Activated naive CD4-positive, alpha-beta T cell treated with anti-CD3 and anti-CD28 coated beads, Interleukin-2, amount 50 U/mL, for 16 hours (primary cell): ENCODE results near the gene KASH5.
"Not testable (repeated sequence)": the region's sequence is repeated elsewhere in the genome, so short reads cannot be mapped to it uniquely, and the experiment has no call there.

ENCODE experiments used
- DNase-seq: peaks from one replicate; pipeline ENCODE4 v3.0.0-alpha.2; 2020

KASH5 gene

GRCh38 chr19:49439836-49440235 is 51.8 kb downstream of the KASH5 start:
- no peak for DNase-seq

- DNase-seq: no peak
Observed at GRCh38 chr19:49440439-49441209, 52.6 kb downstream of the KASH5 start.

- DNase-seq: peak; percentile 52
Observed at GRCh38 chr19:49441210-49441959, 53.3 kb downstream of the KASH5 start, which contains the start of gene SLC17A7. SLC17A7 (minus strand) TSS chr19:49441527; CDS start chr19:49441379, 148 bp downstream.

- no peak for DNase-seq
Observed at GRCh38 chr19:49441960-49442350, 53.9 kb downstream of the KASH5 start.

GRCh38 chr19:49442354-49442753 is 54.3 kb downstream of the KASH5 start:
- DNase-seq: no peak

- peak; percentile 52 for DNase-seq
Observed at GRCh38 chr19:49442771-49443365, 54.8 kb downstream of the KASH5 start.

- peak; percentile 93 for DNase-seq
Observed at GRCh38 chr19:49443366-49444099, 55.5 kb downstream of the KASH5 start.

GRCh38 chr19:49444100-49444700 is 56.2 kb downstream of the KASH5 start:
- not testable (repeated sequence) for DNase-seq

- no peak for DNase-seq
Observed at GRCh38 chr19:49445997-49446396, 57.9 kb downstream of the KASH5 start.

- no peak for DNase-seq
Observed at GRCh38 chr19:49447485-49448431, 59.7 kb downstream of the KASH5 start.

- DNase-seq: no peak
Observed at GRCh38 chr19:49448432-49448786, 60.4 kb downstream of the KASH5 start.

GRCh38 chr19:49450405-49450804 is 62.4 kb downstream of the KASH5 start:
- no peak for DNase-seq

GRCh38 chr19:49451430-49452181 is 63.6 kb downstream of the KASH5 start, which contains the start of gene PIH1D1:
PIH1D1 (minus strand) TSS chr19:49451814; CDS start chr19:49451574, 240 bp downstream.
- peak; percentile 93 for DNase-seq

GRCh38 chr19:49453013-49453756 is 65.1 kb downstream of the KASH5 start, which contains the start of gene ALDH16A1:
ALDH16A1 (plus strand) TSS chr19:49453225; CDS start chr19:49453332, 107 bp downstream.
- peak; percentile 97 for DNase-seq

GRCh38 chr19:49453757-49454240 is 65.8 kb downstream of the KASH5 start:
- DNase-seq: no peak

- DNase-seq: no peak
Observed at GRCh38 chr19:49455773-49456172, 67.7 kb downstream of the KASH5 start.

GRCh38 chr19:49456326-49456725 is 68.3 kb downstream of the KASH5 start:
- DNase-seq: no peak

GRCh38 chr19:49458567-49458903 is 70.5 kb downstream of the KASH5 start:
- no peak for DNase-seq

- DNase-seq: no peak
Observed at GRCh38 chr19:49459388-49459787, 71.3 kb downstream of the KASH5 start.

- DNase-seq: not testable (repeated sequence)
Observed at GRCh38 chr19:49461130-49461529, 73.1 kb downstream of the KASH5 start.
